Astrocyte (in vitro differentiated cells and primary cell): ENCODE results near the gene PDE6B.

Experiments
- EZH2 ChIP-seq: IDR thresholded peaks from 2 replicates; pipeline ENCODE4 v1.6.1; 2012; ENCODE audit warnings: mild to moderate bottlenecking, low read length, inconsistent platforms; ENCODE audit not compliant: insufficient read depth
- TF ChIP-seq, protein P1 (sequence below): IDR thresholded peaks from 2 replicates; pipeline ENCODE4 v1.5.1; 2011; ENCODE audit warnings: low read depth, mild to moderate bottlenecking, inconsistent platforms, low read length, moderate library complexity; ENCODE audit not compliant: insufficient read depth

DNA sequence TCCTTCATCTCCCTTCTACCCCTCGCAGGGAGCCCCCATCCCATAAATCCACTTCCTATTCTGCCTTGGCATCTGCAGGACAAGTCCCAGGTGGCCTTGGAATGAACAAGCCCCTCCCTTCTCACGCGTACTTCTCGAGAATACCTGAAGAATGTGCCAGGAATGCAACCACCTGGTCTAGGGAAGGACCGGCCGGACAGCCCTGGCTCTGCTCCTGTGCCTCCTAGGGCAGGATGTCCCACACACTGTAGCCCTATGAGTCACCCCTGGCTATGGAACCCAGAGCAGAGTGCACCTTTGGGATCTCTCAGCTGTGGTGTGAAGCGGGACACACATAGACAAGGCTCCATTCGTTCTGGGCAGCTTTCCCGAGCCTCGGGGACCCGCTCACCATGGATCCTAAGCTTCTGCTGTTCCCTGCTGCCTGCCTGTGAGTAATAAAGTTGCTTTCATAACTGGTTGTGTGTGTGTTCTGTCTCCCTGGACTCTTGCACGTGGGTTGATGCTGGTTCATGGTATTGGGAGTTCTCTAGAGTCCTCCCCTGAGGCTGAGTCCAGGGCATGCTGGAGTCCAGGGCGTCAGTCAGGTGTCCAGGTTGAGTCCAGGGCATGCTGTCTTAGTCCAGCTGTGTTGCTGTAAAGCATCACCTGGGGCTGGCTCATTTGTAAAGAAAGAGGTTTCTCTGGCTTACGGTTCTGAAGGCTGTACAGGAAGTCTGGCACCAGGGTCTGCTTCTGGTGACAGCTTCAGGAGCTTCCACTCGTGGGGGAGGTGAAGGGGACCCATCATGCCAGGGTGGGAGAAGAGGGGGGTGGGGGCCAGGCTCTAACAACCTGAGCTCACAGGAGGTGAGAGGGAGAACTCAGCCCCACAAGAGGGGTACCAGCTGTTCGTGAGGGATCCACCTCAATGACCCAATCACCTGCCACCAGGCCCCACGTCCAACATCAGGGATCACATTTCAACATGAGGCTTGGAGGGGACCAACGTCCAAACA is 7.4 kb upstream of the PDE6B start:
- TF ChIP-seq, protein P1, sequence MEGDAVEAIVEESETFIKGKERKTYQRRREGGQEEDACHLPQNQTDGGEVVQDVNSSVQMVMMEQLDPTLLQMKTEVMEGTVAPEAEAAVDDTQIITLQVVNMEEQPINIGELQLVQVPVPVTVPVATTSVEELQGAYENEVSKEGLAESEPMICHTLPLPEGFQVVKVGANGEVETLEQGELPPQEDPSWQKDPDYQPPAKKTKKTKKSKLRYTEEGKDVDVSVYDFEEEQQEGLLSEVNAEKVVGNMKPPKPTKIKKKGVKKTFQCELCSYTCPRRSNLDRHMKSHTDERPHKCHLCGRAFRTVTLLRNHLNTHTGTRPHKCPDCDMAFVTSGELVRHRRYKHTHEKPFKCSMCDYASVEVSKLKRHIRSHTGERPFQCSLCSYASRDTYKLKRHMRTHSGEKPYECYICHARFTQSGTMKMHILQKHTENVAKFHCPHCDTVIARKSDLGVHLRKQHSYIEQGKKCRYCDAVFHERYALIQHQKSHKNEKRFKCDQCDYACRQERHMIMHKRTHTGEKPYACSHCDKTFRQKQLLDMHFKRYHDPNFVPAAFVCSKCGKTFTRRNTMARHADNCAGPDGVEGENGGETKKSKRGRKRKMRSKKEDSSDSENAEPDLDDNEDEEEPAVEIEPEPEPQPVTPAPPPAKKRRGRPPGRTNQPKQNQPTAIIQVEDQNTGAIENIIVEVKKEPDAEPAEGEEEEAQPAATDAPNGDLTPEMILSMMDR, result no peak
- TF ChIP-seq EZH2, result no peak
